ENCODE data around the gene SH3D19. TPM values are rescaled to one million over a fixed set of nuclear protein-coding genes. Genes with fewer than 3 reads are reported as not detected.

The SH3D19 gene
- total and polyA plus RNA-seq, 2 of the 4 experiments (the other 2 are of a cell fraction), result 14.4 to 27.2 TPM

DNA sequence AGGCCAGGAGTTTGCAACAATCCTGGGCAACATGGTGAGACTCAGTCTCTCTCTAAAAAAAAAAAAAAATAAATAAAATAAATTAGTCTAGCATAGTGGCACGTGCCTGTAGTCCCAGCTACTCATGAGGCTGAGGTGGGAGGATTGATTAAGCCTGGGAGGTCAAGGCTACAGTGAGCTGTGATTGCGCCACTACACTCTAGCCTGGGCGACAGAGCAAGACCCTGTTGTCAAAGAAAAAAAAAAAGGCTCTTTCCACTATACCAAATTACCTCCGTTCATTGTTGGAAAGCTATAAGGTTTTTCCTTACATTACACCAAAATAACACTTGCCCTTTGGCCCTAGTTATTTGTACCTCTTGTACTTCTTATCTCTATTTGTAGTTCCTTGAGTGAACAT is 58.3 kb downstream of the SH3D19 start:
- Histone ChIP-seq H3K9me1 (ENCODE audit: insufficient read depth, low read length) (no peaks in the 10 kb centered on the region), H2BK20ac (ENCODE audit: low read depth, low read length) (no peak overlapping the region), H2AFZ (replicated peaks; ENCODE audit: low read length, poor library complexity) (no peak overlapping the region), H2AK5ac (ENCODE audit: low read depth, low read length) (no peak overlapping the region), H2AK9ac (replicated peaks; ENCODE audit: low read depth, low read length, poor library complexity) (no peak overlapping the region), H2BK120ac (ENCODE audit: low read depth, low read length) (no peak overlapping the region), H4K5ac (ENCODE audit: low read depth, low read length) (no peak overlapping the region), H3K18ac (ENCODE audit: low read depth, low read length) (no peak overlapping the region), H3K14ac (replicated peaks; ENCODE audit: low read depth, low read length) (no peak overlapping the region), H3K27me3 (ENCODE audit: control insufficient read depth, insufficient read depth, low read length) (no peaks in the 10 kb centered on the region), H3K56ac (ENCODE audit: extremely low read depth, insufficient read depth, low read length) (no peak overlapping the region), H3K4me3 (ENCODE audit: insufficient read depth, low read depth, low read length) (no peak overlapping the region), H3K4me1 (ENCODE audit: control insufficient read depth, insufficient read depth, low read length) (no peaks in the 10 kb centered on the region), H3K4ac (ENCODE audit: low read depth, low read length) (no peak overlapping the region), H3K79me1 (ENCODE audit: low read depth in 1 of 2, low read length in 2 of 2) (no peaks in the 10 kb centered on the region; a peak in 1 of 4 replicates), H3K23ac (ENCODE audit: low read depth, low read length) (no peak overlapping the region), H2BK5ac (ENCODE audit: low read depth, low read length, poor library complexity, severe bottlenecking) (peak overlapping the region; percentile 13), H3K27ac (ENCODE audit: insufficient read depth, low read length) (no peak overlapping the region), H3K9ac (ENCODE audit: low read depth, low read length) (no peak overlapping the region), H3K36me3 (ENCODE audit: control insufficient read depth, insufficient read depth, low read length) (no peaks in the 10 kb centered on the region), H4K91ac (ENCODE audit: insufficient read depth, low read depth, low read length) (no peak overlapping the region), H4K20me1 (ENCODE audit: insufficient read depth, low read length) (no peaks in the 10 kb centered on the region), H3K9me3 (ENCODE audit: control insufficient read depth, insufficient read depth, low read length) (no peaks in the 10 kb centered on the region), H4K8ac (ENCODE audit: low read depth in 2 of 2, low read length in 2 of 2) (no peak overlapping the region), H3K4me2 (ENCODE audit: low read depth, low read length) (no peak overlapping the region), H2BK15ac (ENCODE audit: low read depth, low read length) (no peak overlapping the region)
- BruUV-seq (replicated peaks), result no TSS peak
- ATAC-seq (ENCODE audit: low read depth), result no peak
- in situ Hi-C loops (cut with MboI; ENCODE audit: low sequenced_read_pairs) (no loop called here), intact Hi-C loops (cut with micrococcal nuclease) (no loop called here), dilution Hi-C loops (cut with HindIII; ENCODE audit: low sequenced_read_pairs, unreplicated experiment) (no loop called here)
- TF ChIP-seq, protein P1, sequence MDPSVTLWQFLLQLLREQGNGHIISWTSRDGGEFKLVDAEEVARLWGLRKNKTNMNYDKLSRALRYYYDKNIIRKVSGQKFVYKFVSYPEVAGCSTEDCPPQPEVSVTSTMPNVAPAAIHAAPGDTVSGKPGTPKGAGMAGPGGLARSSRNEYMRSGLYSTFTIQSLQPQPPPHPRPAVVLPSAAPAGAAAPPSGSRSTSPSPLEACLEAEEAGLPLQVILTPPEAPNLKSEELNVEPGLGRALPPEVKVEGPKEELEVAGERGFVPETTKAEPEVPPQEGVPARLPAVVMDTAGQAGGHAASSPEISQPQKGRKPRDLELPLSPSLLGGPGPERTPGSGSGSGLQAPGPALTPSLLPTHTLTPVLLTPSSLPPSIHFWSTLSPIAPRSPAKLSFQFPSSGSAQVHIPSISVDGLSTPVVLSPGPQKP (IDR thresholded peaks at IDR 0.05; ENCODE audit: borderline replicate concordance, low read depth, low read length), result no peak
- TF ChIP-seq MAZ (IDR thresholded peaks at IDR 0.05; ENCODE audit: borderline replicate concordance, low read depth, low read length) (no peak), CEBPB (IDR thresholded peaks at IDR 0.05; ENCODE audit: low read depth, low read length) (no peak), NFE2L2 (IDR thresholded peaks at IDR 0.05; ENCODE audit: low read depth, low read length) (no peak), MXI1 (IDR thresholded peaks at IDR 0.05; ENCODE audit: borderline replicate concordance, low read depth, low read length) (no peak), POLR2A (IDR thresholded peaks at IDR 0.05; ENCODE audit: low read depth, low read length) (no peak)
- DNase-seq, result no peak
- no CpG with 5 or more reads among the region's 4 CpGs for WGBS, 2 experiments (ENCODE audit: extremely low coverage in 2 of 2, insufficient read length in 1 of 2)
- CTCF ChIA-PET, result interaction anchor here (0.6 to 2.0 kb wide), 2 partner anchors 10 to 239 kb away, joined by 4 to 8 read pairs; partner anchors contain the start of gene PRSS48
- POLR2A ChIA-PET (ENCODE audit: unreplicated experiment), result no interaction called here
